Fibroblast of lung (primary cell): ENCODE results near the gene DNAJA2. TPM values are rescaled to one million over a fixed set of nuclear protein-coding genes. Genes with fewer than 3 reads are reported as not detected.

Experiments used
- DNase-seq, 2 donors: peaks; one replicate each; pipeline versions ENCODE4 v3.0.0 to v3.0.0-alpha.2; 2010; ENCODE audit warnings: low read depth in 2 of 2
- H2AFZ ChIP-seq: 2 replicates; pipeline ENCODE4 v1.5.1; 2012; ENCODE audit warnings: low read length, control low read depth, inconsistent platforms
- H3K27ac ChIP-seq: 2 replicates; pipeline ENCODE4 v1.5.1; 2011; ENCODE audit warnings: low read length, control low read depth; ENCODE audit not compliant: insufficient read depth
- H3K27me3 ChIP-seq: 2 replicates; pipeline ENCODE4 v1.5.1; 2011; ENCODE audit warnings: mild to moderate bottlenecking, low read length; ENCODE audit not compliant: control insufficient read depth, insufficient read depth
- H3K36me3 ChIP-seq: 2 replicates; pipeline ENCODE4 v1.5.1; 2011; ENCODE audit warnings: low read length; ENCODE audit not compliant: control insufficient read depth, insufficient read depth
- H3K4me1 ChIP-seq: 2 replicates; pipeline ENCODE4 v1.5.1; 2011; ENCODE audit warnings: low read length; ENCODE audit not compliant: control insufficient read depth, insufficient read depth; ENCODE audit errors: extremely low read depth
- H3K4me2 ChIP-seq: 2 replicates; pipeline ENCODE4 v1.5.1; 2011; ENCODE audit warnings: low read length, control low read depth; ENCODE audit not compliant: insufficient read depth; ENCODE audit errors: extremely low read depth
- H3K4me3 ChIP-seq, 4 experiments: fragments of 200-600 bp in 1 of 4; sonication (generic) in 1 of 4; replicated peaks in 1 of 4; 2 replicates each; pipeline ENCODE4 v1.5.1; 2011 to 2016; ENCODE audit warnings: low read length in 4 of 4, low read depth in 3 of 4, mild to moderate bottlenecking in 3 of 4, control low read depth in 2 of 4, inconsistent platforms in 1 of 4, mixed read lengths in 1 of 4; ENCODE audit not compliant: insufficient read depth in 1 of 4; ENCODE audit errors: control extremely low read depth in 1 of 4
- H3K79me2 ChIP-seq: 2 replicates; pipeline ENCODE4 v1.5.1; 2012; ENCODE audit warnings: mild to moderate bottlenecking, low read length, inconsistent platforms; ENCODE audit not compliant: control insufficient read depth, insufficient read depth
- H3K9ac ChIP-seq: 2 replicates; pipeline ENCODE4 v1.5.1; 2011; ENCODE audit warnings: mild to moderate bottlenecking, low read length, control low read depth; ENCODE audit not compliant: insufficient read depth
- H3K9me3 ChIP-seq: 2 replicates; pipeline ENCODE4 v1.5.1; 2012; ENCODE audit warnings: low read depth, low read length; ENCODE audit not compliant: control insufficient read depth, insufficient read depth
- H4K20me1 ChIP-seq: 2 replicates; pipeline ENCODE4 v1.5.1; 2011; ENCODE audit warnings: low read length; ENCODE audit not compliant: control insufficient read depth, insufficient read depth; ENCODE audit errors: extremely low read depth
- CTCF ChIP-seq, 2 donors: IDR thresholded peaks in 1 of 2; conservative IDR thresholded peaks in 1 of 2; 1 replicate in 1 of 2; 2 replicates in 1 of 2; pipeline ENCODE4 v1.5.1; 2011 to 2012; ENCODE audit warnings: low read length in 2 of 2, control low read depth in 1 of 2, inconsistent platforms in 1 of 2, low read depth in 1 of 2, mild to moderate bottlenecking in 1 of 2
- EZH2 ChIP-seq: IDR thresholded peaks from 2 replicates; pipeline ENCODE4 v1.5.1; 2012; ENCODE audit warnings: low read length, control low read depth, mild to moderate bottlenecking; ENCODE audit errors: missing control alignments
- polyA plus RNA-seq, 2 donors: library from polyadenylated mRNA; depleted of rRNA in 1 of 2; stranded (reverse) in 1 of 2; unstranded in 1 of 2; fragments of >200 nt; gene quantifications; 2 replicates each; pipeline ENCODE4 v1.2.1, GENCODE V29; 2011 to 2012; ENCODE audit warnings: missing spikeins in 1 of 2
- total RNA-seq: library from RNA; depleted of rRNA; stranded (reverse); fragments of >200 nt; gene quantifications from 2 replicates; pipeline ENCODE4 v1.2.1, GENCODE V29; 2014

DNAJA2 gene
- total and polyA plus RNA-seq, 2 donors (not counting 1 experiment from before 2014, with no cell fraction given) = 32.5 to 78.3 TPM

- H3K9me3 ChIP-seq = no peaks in the 10 kb centered on the region
- H3K27me3 ChIP-seq = no peaks in the 10 kb centered on the region
- no peak overlapping the region for H3K27ac ChIP-seq
- no peak overlapping the region for H3K9ac ChIP-seq
- no peak overlapping the region for H3K4me2 ChIP-seq
- no peaks in the 10 kb centered on the region for H4K20me1 ChIP-seq
- no peak overlapping the region for H2AFZ ChIP-seq
- no peak for DNase-seq
- H3K4me1 ChIP-seq = no peaks in the 10 kb centered on the region
- H3K4me3 ChIP-seq = no peak overlapping the region
- TF ChIP-seq EZH2 (no peak), CTCF (conservative IDR thresholded peaks at IDR 0.05 in 1 of 2, IDR thresholded peaks at IDR 0.05 in 1 of 2; ENCODE audit: low read depth in 1 of 2, low read length in 2 of 2) (no peak)
- peaks cover 4% of the 10 kb centered on the region for H3K36me3 ChIP-seq
- no peaks in the 10 kb centered on the region for H3K79me2 ChIP-seq
Observed at GRCh38 chr16:46918400-46918799, 55.1 kb downstream of the DNAJA2 start.

- TF ChIP-seq CTCF (conservative IDR thresholded peaks at IDR 0.05 in 1 of 2, IDR thresholded peaks at IDR 0.05 in 1 of 2; ENCODE audit: low read depth in 1 of 2, low read length in 2 of 2) = no peak
- TF ChIP-seq EZH2 = no peak
- Histone ChIP-seq H3K9ac (no peak overlapping the region), H3K27ac (no peak overlapping the region), H3K9me3 (no peaks in the 10 kb centered on the region), H3K4me1 (no peaks in the 10 kb centered on the region), H3K4me3 (no peak overlapping the region), H4K20me1 (no peaks in the 10 kb centered on the region), H2AFZ (no peak overlapping the region), H3K27me3 (no peaks in the 10 kb centered on the region), H3K36me3 (peaks cover 5% of the 10 kb centered on the region), H3K4me2 (no peak overlapping the region), H3K79me2 (no peaks in the 10 kb centered on the region)
- DNase-seq = no peak
Observed at GRCh38 chr16:46916980-46917379, 56.5 kb downstream of the DNAJA2 start.

- H3K9ac ChIP-seq = no peak overlapping the region
- H3K4me2 ChIP-seq = no peak overlapping the region
- H3K9me3 ChIP-seq = no peaks in the 10 kb centered on the region
- H3K4me1 ChIP-seq = no peaks in the 10 kb centered on the region
- no peaks in the 10 kb centered on the region for H4K20me1 ChIP-seq
- no peaks in the 10 kb centered on the region for H3K79me2 ChIP-seq
- DNase-seq = no peak
- no peak overlapping the region for H3K4me3 ChIP-seq
- H3K27me3 ChIP-seq = no peaks in the 10 kb centered on the region
- H3K36me3 ChIP-seq = peaks cover 5% of the 10 kb centered on the region
- no peak overlapping the region for H2AFZ ChIP-seq
- H3K27ac ChIP-seq = no peak overlapping the region
- no peak for TF ChIP-seq CTCF (conservative IDR thresholded peaks at IDR 0.05 in 1 of 2, IDR thresholded peaks at IDR 0.05 in 1 of 2; ENCODE audit: low read depth in 1 of 2, low read length in 2 of 2)
- no peak for TF ChIP-seq EZH2
Observed at GRCh38 chr16:46915483-46916025, 57.9 kb downstream of the DNAJA2 start.
